ENCODE measurements around the gene NPLOC4. TPM values are rescaled to one million over a fixed set of nuclear protein-coding genes. Genes with fewer than 3 reads are reported as not detected.
A peak's percentile ranks its signal among the peaks of the same experiment; 100 is the strongest.

Gene NPLOC4
- total and polyA plus RNA-seq, 2 of the 13 experiments (the other 11 are each of a cell fraction or from before 2014, with no cell fraction given): 57.0 to 97.0 TPM

DNA sequence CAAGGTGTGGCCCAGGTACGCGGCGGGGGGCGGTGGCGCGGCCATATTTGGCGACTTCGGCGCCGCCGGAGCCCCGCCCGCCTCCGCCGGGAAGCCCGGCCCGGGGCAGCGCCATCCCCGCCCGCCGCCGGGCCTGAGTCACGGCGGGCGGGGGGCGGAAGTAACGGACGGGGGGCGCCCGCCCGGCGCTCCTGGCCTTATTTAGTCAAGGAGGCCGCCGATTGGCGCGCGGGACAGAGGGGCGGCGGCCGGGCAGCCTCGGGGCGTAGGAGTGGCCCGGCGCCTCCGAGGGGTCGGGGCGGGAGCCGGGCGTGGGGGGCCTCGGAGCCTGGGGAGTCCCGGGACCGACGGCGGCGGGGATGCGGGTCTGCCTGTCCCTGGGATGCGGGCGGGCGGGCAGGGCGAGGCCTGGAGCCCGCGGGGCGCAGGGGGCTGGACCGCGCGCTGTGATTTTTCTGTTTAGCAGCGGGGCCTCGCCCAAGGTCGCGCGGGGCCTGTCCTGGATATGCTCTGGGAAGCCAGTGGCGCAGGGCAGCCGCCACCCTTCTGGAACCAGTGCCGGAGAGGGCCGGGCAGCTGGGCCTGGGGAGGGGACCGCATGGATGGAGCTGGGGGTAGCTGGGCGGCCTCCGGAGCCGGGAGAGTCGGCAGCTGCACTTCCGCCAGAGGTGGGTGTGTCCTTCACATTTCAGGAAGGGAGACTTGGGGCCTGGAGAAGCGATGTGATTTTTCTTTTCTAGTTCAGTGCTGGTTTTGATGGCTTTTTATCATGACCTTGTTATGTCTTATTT, 122.0 kb downstream of the NPLOC4 start (continued):
- TF ChIP-seq AHDC1 (CRISPR knock-in tag; IDR thresholded peaks at IDR 0.05; ENCODE audit: borderline replicate concordance) (peak; percentile 44; the same call in 1 of the 2 replicates), ZNF205 (CRISPR knock-in tag; IDR thresholded peaks at IDR 0.05) (no peak), ZNF510 (CRISPR knock-in tag; IDR thresholded peaks at IDR 0.05; ENCODE audit: low read depth) (no peak), MATR3 (CRISPR knock-in tag; IDR thresholded peaks at IDR 0.05) (no peak), ZFP41 (CRISPR knock-in tag; IDR thresholded peaks at IDR 0.05; ENCODE audit: borderline replicate concordance) (no peak), FOSL2 (CRISPR knock-in tag; IDR thresholded peaks at IDR 0.05) (peak; percentile 4; the same call in 1 of the 2 replicates), RFX3 (CRISPR knock-in tag; IDR thresholded peaks at IDR 0.05) (no peak), IRX3 (CRISPR knock-in tag; IDR thresholded peaks at IDR 0.05; ENCODE audit: borderline replicate concordance, low read depth) (no peak), ZMYM2 (CRISPR knock-in tag; IDR thresholded peaks at IDR 0.05) (no peak), MAFK (conservative IDR thresholded peaks at IDR 0.05 in 1 of 2, IDR thresholded peaks at IDR 0.05 in 1 of 2; ENCODE audit: low read length in 2 of 2) (no peak)
- TF ChIP-seq, protein P1, sequence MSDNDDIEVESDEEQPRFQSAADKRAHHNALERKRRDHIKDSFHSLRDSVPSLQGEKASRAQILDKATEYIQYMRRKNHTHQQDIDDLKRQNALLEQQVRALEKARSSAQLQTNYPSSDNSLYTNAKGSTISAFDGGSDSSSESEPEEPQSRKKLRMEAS (IDR thresholded peaks at IDR 0.05): no peak; the same call in none of the 2 replicates
- TF ChIP-seq, protein P2, sequence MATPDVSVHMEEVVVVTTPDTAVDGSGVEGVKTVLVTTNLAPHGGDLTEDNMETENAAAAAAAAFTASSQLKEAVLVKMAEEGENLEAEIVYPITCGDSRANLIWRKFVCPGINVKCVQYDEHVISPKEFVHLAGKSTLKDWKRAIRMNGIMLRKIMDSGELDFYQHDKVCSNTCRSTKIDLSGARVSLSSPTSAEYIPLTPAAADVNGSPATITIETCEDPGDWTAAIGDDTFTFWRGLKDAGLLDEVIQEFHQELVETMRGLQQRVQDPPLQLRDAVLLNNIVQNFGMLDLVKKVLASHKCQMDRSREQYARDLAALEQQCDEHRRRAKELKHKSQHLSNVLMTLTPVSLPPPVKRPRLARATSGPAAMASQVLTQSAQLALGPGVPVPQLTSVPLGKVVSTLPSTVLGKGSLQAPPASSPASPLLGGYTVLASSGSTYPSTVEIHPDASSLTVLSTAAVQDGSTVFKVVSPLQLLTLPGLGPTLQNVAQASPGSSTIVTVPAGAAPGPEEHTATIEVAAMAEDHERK (CRISPR knock-in tag; IDR thresholded peaks at IDR 0.05; ENCODE audit: low read depth): no peak
- TF ChIP-seq, protein P3, sequence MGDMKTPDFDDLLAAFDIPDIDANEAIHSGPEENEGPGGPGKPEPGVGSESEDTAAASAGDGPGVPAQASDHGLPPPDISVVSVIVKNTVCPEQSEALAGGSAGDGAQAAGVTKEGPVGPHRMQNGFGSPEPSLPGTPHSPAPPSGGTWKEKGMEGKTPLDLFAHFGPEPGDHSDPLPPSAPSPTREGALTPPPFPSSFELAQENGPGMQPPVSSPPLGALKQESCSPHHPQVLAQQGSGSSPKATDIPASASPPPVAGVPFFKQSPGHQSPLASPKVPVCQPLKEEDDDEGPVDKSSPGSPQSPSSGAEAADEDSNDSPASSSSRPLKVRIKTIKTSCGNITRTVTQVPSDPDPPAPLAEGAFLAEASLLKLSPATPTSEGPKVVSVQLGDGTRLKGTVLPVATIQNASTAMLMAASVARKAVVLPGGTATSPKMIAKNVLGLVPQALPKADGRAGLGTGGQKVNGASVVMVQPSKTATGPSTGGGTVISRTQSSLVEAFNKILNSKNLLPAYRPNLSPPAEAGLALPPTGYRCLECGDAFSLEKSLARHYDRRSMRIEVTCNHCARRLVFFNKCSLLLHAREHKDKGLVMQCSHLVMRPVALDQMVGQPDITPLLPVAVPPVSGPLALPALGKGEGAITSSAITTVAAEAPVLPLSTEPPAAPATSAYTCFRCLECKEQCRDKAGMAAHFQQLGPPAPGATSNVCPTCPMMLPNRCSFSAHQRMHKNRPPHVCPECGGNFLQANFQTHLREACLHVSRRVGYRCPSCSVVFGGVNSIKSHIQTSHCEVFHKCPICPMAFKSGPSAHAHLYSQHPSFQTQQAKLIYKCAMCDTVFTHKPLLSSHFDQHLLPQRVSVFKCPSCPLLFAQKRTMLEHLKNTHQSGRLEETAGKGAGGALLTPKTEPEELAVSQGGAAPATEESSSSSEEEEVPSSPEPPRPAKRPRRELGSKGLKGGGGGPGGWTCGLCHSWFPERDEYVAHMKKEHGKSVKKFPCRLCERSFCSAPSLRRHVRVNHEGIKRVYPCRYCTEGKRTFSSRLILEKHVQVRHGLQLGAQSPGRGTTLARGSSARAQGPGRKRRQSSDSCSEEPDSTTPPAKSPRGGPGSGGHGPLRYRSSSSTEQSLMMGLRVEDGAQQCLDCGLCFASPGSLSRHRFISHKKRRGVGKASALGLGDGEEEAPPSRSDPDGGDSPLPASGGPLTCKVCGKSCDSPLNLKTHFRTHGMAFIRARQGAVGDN (CRISPR knock-in tag; IDR thresholded peaks at IDR 0.05): peak; percentile 72
- TF ChIP-seq, protein P4, sequence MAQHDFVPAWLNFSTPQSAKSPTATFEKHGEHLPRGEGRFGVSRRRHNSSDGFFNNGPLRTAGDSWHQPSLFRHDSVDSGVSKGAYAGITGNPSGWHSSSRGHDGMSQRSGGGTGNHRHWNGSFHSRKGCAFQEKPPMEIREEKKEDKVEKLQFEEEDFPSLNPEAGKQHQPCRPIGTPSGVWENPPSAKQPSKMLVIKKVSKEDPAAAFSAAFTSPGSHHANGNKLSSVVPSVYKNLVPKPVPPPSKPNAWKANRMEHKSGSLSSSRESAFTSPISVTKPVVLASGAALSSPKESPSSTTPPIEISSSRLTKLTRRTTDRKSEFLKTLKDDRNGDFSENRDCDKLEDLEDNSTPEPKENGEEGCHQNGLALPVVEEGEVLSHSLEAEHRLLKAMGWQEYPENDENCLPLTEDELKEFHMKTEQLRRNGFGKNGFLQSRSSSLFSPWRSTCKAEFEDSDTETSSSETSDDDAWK (CRISPR knock-in tag; IDR thresholded peaks at IDR 0.05): no peak

Data from HepG2 (cell line).